ENCODE results near the gene CNOT10.
A peak's percentile ranks its signal among the peaks of the same experiment; 100 is the strongest.
"Not testable (repeated sequence)": the region's sequence is repeated elsewhere in the genome, so short reads cannot be mapped to it uniquely, and the experiment has no call there.

The CNOT10 gene

DNA sequence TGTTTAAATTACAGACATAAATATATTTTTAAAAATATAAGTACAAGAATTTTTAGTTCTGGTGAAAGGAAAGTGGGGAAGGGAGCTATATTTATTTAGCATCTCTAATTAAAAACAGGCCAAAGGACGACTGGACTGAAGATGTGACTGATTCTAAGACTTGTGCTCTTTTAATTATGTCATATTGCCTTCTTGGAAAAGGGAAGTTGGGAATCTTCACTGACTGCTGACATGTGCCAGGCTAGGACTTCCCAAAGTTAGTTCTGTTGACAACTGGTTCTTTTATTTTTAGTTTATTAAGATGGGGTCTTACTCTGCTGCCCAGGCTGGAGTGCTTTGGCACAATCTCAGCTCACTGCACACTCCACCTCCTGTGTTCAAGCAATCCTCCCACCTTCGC, 13.5 kb downstream of the CNOT10 start:
- no peak for DNase-seq

DNA sequence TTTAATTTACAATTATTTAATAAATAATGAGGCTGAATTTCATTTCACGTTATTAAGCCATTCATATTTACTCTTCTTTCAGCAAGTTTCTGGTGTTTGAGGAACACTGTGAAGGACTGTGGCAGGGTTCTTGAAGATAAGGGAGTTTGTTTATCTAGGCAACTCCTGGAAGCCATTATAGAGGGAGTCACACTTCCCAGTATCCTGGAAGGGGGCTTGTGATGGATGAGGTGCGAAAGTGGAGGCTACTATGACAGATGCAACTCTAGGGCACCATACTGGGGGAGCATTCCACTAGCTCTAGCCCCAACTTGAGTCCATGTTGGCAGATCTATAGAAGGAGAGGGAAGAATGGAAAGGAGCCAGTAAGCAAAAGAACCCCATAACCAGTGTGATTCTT, 14.4 kb downstream of the CNOT10 start:
- DNase-seq: no peak

DNA sequence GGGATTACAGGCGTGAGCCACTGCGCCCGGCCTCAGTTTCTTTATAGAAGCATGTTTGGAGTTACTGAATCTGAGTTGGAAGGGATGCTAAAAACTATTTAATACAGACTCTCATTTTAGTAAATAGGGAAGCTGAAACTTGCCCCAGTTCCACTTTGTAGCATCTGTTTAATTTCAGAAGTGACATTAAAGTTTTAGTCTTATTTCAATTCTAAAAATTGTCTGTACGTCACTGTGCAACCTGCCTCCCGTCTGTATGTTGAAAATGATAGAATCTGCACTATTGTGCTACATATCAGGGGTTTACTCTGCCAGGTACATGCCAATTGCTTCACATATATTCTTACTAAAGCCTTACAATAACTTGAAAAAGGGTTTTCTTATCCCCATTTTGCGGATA, 15.3 kb downstream of the CNOT10 start:
- no peak for DNase-seq

DNA sequence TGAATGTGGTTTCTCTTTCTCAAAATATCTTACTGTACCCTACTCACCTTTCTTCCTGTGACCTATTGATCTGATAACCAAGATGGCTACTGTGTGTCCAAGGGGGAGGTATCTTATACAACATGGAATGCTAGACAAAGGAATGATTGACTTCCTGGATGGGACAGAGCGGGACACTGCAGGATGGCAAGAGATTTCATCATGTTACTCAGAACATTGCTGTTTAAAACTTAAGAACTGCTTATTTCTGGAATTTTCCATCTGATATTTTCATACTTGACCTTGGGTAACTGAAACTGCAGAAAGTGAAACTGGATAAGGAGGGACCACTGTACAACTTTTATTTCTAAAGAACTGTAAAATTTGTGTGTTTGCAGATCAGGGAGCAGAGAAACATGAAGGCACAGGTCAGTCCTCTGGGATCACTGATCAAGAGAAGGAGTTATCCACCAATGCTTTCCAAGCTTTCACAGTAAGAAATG, 18.5 kb downstream of the CNOT10 start:
- DNase-seq: no peak

DNA sequence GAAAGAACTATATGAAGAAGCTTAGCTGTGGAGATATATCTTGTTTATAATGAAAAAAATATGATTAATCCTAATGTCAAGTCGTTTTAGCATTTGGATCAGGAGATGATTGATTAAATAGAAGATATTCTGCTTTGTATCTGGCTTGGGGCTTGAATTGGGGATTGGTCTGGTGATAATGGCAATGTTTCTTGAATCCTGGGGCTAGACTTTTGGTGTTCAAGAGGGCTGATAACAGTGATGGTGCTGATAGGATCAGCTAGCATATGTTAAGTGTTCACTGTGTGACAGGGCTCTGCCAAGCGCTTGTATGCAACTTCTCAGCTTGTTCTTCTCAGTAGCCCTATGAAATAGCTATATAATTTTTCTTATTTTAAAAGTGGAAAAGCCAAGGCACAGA, 20.2 kb downstream of the CNOT10 start:
- no peak for DNase-seq

DNA sequence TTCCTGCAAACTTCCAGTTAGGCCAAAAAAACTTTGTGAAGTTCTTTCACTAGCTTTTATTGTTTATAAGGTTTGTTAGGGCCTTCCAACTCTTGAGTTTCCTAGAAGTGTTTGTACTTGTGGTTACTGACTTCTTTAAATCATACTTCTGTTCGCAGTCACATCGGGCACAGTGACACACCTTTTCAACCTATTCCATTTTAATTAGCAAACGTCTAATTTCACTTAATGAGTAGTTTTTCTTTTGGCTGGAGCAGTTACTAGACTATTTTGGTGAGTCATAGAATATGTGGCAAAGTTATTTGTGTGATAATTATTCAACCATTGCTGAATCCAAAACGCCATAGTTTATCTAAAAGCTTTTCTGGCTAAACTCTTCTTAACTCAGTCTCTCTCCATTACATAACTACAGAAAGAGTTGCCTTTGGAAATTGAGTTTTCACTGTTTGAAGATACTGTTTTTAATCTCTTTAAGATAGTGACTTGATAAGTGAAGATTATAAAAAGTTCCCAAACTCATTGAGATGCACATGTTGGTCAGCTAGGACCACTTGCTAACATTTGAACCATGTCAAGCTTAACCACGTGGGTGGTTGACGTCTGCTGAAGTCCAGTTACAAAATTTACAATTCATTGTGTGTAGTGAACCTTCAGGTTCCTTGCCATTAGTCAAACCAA, 21.5 kb downstream of the CNOT10 start:
- no peak for DNase-seq

DNA sequence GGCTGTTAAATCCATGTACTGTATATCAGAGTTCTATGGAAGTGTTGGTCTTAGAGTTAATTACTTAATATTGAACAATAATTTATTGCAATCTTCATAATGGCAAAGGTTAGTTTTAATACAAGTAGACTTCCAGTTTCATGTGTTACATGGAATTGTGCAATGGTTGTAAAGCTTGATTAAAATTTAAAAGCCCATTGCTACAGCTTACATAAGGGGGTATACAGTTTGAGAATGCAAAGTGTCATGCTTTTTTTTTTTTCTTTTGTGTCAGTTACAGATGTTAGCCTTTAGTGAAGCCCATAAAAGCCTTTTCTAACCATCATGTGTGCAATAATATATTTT, 22.0 kb downstream of the CNOT10 start:
- DNase-seq: no peak

DNA sequence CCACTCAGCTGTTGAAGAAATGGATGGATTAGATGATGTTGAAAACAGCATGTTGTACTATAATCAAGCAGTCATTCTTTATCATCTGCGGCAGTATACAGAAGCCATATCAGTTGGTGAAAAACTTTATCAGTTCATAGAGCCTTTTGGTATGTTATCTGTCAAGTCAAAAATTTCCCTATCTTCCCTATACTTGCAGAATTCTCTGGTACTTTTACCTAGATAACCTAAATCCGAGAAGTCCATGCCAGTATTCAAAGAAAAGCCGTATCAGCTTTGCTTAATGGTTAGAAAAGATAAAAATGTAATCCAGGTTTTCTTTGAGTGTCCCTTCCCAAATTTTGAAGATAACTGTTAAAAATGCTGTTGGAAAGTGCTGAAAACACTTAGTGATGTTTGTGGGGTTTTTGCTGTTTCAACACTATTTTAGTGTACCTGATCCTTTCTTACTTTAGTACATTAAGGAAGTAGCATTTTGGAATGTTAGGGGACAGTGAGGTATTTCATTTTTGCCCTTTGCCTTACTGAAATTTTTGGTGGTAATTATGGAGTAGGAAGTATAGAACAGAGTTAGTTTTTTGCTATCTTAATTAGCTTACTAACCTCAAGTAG, 23.8 kb downstream of the CNOT10 start:
- no peak for DNase-seq

DNA sequence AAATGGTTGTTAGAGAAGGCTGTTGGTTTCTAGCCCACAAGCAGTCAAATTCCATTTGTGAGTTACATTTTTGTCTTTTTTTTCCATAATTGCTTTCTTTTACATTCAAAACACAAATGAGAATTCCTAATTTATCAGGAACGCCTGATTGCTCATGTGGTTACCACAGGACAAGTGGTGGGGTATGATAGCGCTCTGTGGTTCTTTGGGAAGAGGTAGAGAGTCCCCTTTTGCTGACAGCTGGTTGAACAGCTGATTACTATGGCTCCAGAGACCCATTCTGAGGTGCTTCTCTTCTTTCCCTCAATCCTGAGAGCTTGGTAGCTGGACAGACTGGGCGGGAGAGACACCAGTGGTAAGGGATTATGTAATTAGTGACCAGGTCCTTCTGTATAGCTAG, 24.4 kb downstream of the CNOT10 start:
- no peak for DNase-seq

DNA sequence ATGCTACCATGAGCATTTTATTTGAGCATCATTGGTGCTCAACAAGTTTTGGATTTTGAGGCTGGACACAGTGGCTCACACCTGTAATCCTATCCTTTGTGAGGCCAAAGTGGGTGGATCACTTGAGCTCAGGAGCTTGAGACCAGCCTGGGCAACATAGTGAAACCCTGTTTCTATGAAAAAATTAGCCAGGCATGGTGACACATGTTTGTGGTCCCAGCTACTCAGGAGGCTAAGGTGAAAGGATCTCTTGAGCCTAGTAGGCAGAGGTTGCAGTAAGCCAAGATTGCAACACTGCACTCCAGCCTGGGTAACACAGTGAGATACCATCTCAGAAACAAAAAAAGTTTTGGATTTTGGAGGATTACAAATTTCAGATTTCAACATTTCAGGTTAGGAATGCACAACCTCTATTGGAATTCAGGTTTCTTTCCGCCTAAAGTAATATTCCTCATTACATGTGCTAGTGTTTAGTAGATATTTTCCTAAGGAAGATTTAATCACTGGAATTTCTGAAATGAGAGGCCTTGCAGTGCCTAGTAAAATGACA, 27.6 kb downstream of the CNOT10 start:
- no peak for DNase-seq

DNA sequence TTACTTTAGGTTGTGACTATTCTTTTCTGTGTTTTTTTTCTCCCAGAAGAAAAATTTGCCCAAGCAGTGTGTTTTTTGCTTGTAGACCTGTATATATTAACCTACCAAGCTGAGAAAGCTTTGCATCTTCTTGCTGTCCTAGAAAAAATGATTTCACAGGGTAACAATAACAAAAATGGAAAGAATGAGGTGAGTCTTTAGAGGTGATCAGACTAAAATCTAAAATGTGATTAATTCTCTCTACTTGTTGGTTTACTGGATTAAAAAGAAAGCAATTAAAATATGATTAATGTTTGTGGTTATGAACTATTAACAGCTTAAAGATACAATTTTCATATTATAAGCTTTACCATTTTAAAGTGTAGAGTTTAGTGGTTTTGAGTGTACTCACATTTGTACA, 28.2 kb downstream of the CNOT10 start:
- no peak for DNase-seq

DNA sequence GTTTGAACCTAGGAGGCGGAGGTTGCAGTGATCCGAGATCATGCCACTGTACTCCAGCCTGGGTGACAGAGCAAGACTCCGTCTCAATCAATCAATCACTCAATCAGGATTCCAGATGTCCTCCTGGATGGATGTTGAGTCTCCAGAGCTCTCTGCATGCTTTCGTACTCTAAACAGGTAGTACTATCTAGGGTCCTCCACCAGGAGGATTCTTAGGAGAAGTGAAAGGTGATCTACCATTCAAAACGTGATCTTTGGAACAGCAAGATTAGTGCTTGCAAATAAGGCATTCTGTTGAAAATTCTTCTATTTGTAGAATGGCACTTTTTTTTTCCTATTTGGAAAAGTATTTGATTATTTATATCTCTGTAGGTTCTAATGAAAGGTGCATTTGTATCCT, 34.3 kb downstream of the CNOT10 start:
- no peak for DNase-seq

DNA sequence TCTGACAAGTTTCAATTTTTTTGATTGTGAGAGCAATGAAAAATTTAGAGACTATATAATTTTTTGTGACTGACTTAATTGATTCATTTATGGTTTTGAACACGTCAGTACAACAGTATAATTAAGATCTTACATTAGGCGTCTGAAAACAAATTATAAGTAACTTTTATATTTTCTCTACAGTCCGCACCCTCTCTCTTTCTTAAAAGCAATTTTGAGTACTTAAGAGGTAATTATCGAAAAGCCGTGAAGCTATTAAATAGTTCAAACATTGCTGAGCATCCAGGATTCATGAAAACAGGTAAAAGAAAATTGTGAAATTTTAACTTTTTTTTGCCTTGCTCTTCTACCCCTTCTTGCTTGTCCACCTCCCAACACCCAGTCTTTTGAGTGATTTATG, 34.9 kb downstream of the CNOT10 start:
- DNase-seq: no peak

DNA sequence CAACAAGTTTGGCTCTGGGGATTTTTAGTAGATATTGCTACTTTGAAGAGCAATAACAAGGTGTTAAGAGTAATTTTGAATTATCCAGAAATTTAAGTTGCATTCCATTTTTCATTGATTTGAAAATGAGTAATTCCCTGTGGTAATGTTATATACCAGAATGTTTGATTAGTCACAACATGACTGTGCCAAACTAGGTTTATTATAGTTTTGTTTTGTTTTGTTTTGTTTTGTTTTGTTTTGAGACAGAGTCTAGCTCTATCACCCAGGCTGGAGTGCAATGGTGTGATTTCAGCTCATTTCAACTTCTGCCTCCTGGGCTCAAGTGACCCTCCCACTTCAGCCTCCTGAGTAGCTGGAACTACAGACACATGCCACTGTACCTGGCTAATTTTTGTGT, 40.7 kb downstream of the CNOT10 start:
- DNase-seq: no peak

DNA sequence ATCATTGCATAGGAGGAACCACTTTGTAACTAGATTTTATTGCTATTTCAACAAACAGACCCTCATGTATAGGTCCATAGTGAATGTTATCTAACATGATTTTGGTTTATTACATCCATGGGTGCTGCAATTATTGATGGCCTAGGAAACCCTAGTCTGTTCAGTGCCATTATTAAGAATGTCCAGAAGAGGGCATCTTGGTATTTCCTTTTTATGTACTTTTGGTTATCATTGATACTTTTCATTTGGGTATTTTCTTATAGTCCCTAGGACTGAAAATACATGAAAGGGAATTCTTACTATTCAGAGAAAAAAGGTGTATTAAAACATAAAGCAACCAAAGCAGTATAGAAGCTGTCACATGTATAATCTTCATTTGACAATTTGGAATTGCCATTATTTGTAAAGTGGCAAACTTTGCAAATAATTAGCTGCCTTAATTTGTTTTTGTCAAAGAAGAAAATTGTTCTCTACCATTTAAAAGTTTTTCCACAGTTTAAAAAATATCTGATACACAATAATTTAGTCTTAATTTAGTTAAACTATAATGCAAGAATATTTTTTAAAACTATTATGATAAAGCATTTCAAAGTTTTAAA, 48.7 kb downstream of the CNOT10 start:
- peak in 1 of 2 donors; percentile 30 for DNase-seq

DNA sequence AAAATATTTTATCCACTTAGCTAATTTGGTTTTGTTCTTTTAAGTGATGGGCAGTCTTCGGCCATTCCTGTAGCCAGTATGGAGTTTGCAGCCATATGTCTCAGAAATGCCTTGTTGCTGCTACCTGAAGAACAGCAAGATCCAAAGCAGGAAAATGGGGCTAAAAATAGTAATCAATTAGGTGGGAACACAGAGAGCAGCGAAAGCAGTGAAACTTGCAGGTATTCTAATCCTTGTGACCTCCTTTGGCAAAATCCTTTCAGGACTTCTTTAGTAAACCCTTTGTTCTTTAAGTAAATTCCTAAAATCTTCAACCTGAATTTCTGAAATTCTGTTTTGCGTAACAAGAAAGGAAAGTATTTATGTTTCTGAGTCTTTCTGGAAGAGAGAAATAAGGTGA, 49.8 kb downstream of the CNOT10 start:
- no peak for DNase-seq

DNA sequence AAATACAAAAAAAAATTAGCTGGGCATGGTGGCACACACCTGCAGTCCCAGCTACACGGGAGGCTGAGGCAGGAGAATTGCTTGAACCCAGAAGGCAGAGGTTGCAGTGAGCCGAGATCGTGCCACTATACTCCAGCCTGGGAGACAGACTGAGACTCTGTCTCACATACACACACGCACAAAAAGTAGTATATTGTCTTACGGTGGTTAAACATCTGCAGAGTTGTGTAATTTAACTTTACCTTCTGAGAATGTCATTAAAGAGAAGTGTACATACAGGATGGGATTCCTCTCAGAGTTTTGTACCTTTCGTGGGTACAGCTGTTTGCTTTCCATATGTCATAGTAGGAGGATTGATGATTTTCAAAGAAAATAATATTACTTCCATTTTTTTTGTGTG, 58.5 kb downstream of the CNOT10 start:
- not testable (repeated sequence) for DNase-seq

DNA sequence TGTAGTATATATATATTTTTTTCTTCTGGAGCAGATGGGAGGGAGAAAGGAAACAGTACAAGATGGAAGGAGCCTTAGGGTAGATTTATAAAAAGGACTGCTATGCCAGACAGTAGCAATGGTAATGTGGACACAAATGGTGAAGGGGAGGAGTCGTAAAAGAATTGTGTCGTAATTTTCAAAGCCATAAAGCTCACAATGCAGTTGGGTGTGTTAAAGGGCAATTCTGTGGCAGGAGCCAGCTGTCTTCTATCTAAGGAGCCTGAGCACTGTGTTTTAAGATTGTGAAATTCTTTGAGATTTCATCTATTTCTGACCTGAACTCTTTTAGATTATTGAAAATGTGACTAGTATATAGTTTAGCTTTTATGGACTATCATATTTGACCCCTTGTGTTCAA, 58.9 kb downstream of the CNOT10 start:
- DNase-seq: no peak

DNA sequence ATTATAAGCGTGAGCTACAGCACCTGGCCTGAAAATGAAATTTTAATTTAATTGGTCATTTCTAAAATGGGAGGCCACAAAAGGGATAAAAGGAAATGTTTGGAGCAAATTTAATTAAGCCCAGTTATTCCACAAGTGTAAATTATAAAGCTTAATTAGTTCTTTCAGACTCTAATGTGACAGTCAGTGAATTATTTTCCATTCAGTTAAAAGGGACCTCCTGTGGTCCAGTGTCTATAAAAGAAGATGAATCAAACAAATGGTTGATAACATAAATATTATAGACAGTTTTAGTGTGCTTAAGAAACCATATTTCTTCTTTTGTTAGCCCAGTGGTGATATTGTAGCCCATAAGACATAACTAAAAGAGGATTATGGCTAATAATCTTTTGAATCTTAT, 66.4 kb downstream of the CNOT10 start:
- no peak for DNase-seq

DNA sequence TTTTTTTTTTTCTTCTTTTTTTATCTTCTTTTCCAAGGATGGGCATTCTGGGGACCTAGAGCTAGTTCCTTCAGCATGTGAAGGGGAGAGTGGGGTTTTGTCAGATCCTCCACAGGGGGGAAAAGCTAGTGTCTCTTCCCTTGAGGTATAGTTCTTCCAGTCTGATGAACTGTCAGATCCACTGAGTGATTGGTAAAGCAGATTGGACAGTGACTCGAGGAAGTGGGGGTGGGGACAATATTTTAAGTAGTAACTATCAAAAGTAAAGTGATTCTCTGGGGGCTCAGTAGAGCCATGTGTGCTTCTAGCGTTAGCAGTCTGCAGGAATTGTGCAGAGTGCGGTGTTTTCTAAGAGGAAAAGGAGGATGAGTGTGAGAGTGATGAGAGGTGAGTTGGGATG, 70.8 kb downstream of the CNOT10 start:
- no peak for DNase-seq

DNA sequence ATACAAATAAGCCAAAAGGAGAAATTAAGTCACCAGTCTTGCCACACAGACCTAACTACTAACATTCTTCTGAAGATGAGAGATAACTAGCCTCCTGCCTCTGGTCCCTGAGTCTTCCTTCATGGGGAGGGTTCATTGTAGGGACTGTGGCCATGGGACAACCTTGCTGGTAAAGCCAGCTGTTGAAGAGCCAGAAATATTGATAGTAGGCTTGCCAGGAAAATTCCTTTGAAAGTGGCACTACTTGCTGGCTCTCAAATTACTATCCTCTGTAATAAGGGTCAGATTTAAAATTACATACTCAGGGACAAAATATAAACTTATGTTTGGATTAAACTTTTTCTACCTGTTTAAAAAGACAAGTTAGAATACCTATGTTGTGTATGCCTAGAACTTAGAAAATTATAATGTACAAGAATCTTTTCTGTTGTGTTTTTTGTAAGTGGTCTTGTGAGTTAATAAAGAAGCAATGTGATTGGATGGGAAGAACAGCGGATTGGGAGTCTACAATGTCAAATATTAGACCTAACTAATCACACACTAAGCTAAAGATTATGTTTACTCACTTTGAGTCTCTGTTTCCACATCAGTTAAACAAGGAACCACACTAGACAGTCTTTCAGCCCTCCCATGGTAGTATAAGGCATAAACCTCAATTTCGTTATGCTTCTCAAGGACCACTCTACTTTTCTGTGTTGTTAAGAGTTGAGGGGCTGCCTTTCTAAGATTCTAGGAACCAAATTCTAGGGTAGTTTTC, 72.8 kb downstream of the CNOT10 start:
- DNase-seq: no peak

DNA sequence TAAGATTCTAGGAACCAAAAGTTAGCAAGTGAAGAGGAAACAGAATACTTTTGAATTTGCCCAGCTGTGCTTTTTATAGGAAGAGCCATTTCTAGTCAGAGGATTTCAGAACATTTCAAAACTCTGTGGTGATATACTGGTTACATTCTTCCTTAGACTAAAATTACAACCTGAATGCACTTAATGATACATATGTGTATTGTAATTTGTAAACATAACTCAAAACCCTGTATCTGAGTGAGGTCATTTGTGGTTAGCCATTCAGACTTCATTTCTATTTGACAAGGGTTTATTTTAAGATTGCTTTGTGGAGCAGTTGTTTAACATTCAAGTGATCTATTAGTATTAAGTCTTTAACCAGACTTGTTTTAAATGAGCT, 73.4 kb downstream of the CNOT10 start:
- no peak for DNase-seq

DNA sequence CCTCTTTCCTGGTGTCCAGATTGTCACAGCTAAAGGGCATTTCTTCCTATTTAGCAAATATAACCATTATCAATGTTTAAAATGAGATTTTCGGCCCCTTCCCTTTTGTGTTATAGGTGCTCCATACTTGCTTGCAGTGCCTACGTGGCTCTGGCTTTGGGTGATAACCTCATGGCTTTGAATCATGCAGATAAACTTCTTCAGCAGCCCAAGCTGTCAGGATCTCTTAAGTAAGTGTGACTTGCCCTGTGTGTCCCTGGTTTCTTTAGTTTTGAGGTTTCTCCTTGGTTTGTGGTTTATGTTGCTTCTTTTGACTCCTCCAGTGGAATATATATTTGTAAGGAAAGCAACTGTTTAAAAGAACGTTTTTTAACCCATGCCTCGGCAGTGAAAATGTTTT, 74.4 kb downstream of the CNOT10 start:
- DNase-seq: no peak

DNA sequence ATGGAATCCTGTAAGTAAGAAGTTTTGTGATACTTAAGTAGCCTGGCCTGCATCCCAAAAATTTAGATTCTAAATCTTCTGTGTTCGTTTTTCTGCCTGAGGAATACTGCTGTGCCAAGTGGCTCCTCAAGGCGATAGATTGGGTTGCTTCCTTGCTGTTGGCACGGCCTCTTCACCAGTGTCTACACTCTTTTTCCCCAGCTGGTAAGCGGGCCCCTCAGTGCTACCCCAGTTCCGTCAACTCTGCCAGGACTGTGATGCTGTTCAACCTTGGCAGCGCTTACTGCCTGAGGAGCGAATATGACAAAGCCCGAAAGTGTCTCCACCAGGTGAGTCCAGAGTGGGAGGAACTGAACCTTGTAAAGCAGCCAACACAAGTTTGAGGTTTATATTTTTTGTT, 79.5 kb downstream of the CNOT10 start:
- no peak for DNase-seq

Data from bone marrow (tissue), 2 donors.